Measurements from ENCODE around the gene APBA1.

APBA1 gene

GRCh38 chr9:69696802-69697201, 24.6 kb upstream of the APBA1 start:
- no peaks in the 10 kb centered on the region for H3K36me3 ChIP-seq (ENCODE audit: control insufficient read depth, low read length)
- no peaks in the 10 kb centered on the region for H3K9me3 ChIP-seq (ENCODE audit: control insufficient read depth, insufficient read depth, low read length)
- H3K4me3 ChIP-seq (ENCODE audit: low read length), result no peak overlapping the region
- no peaks in the 10 kb centered on the region for H3F3A ChIP-seq (ENCODE audit: control insufficient read depth, insufficient read depth)
- H3K4me1 ChIP-seq (ENCODE audit: control insufficient read depth, low read length), result no peaks in the 10 kb centered on the region
- TF ChIP-seq EZH2phosphoT487 (IDR thresholded peaks at IDR 0.05; ENCODE audit: borderline replicate concordance, low read length) (no peak), CTCF (IDR thresholded peaks at IDR 0.05; ENCODE audit: low read depth, low read length, poor library complexity, severe bottlenecking) (no peak)
- H3K27ac ChIP-seq (ENCODE audit: low read depth, low read length), result no peak overlapping the region
- H3K4me2 ChIP-seq (ENCODE audit: low read length), result no peak overlapping the region
- no peaks in the 10 kb centered on the region for H3K9me2 ChIP-seq (replicated peaks; ENCODE audit: control insufficient read depth, low read length)
- H4K20me1 ChIP-seq (ENCODE audit: control insufficient read depth, insufficient read depth, low read depth, low read length), result no peaks in the 10 kb centered on the region
- H3K27me3 ChIP-seq (ENCODE audit: control insufficient read depth, low read length), result no peaks in the 10 kb centered on the region
- H3K79me2 ChIP-seq (ENCODE audit: control insufficient read depth, low read length), result no peaks in the 10 kb centered on the region

GRCh38 chr9:69689991-69690538, 17.9 kb upstream of the APBA1 start:
- no peaks in the 10 kb centered on the region for H3F3A ChIP-seq (ENCODE audit: control insufficient read depth, insufficient read depth)
- H3K9me3 ChIP-seq (ENCODE audit: control insufficient read depth, insufficient read depth, low read length), result no peaks in the 10 kb centered on the region
- no peak overlapping the region for H3K4me3 ChIP-seq (ENCODE audit: low read length)
- TF ChIP-seq CTCF (IDR thresholded peaks at IDR 0.05; ENCODE audit: low read depth, low read length, poor library complexity, severe bottlenecking) (no peak), EZH2phosphoT487 (IDR thresholded peaks at IDR 0.05; ENCODE audit: borderline replicate concordance, low read length) (no peak)
- no peaks in the 10 kb centered on the region for H3K36me3 ChIP-seq (ENCODE audit: control insufficient read depth, low read length)
- no peaks in the 10 kb centered on the region for H4K20me1 ChIP-seq (ENCODE audit: control insufficient read depth, insufficient read depth, low read depth, low read length)
- no peaks in the 10 kb centered on the region for H3K4me1 ChIP-seq (ENCODE audit: control insufficient read depth, low read length)
- H3K79me2 ChIP-seq (ENCODE audit: control insufficient read depth, low read length), result no peaks in the 10 kb centered on the region
- peaks cover 5% of the 10 kb centered on the region; the same call in 1 of the 2 replicates for H3K27me3 ChIP-seq (ENCODE audit: control insufficient read depth, low read length)
- no peaks in the 10 kb centered on the region for H3K9me2 ChIP-seq (replicated peaks; ENCODE audit: control insufficient read depth, low read length)
- no peak overlapping the region for H3K27ac ChIP-seq (ENCODE audit: low read depth, low read length)
- H3K4me2 ChIP-seq (ENCODE audit: low read length), result no peak overlapping the region

DNA sequence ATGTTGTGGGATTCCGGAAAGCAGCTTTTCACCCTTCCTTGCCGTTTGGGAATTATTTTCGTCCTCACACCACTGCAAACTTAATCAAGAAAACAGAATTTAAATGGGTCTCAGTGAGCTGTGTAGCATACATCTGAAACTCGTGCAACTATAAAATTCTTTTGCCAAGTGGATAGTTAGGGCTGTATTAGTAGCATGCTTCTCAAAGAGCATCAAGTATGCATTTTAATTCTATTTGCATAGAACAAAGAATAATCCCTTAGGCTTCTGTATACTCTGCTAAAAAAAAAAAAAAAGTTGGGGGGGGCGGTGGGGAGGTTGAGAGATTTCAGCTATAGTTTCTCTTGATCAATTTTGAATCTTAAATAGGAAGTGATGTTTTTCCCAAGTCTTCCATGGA, 11.8 kb upstream of the APBA1 start:
- Histone ChIP-seq H3K79me2 (ENCODE audit: control insufficient read depth, low read length) (no peaks in the 10 kb centered on the region), H3K4me3 (ENCODE audit: low read length) (no peak overlapping the region), H3K4me1 (ENCODE audit: control insufficient read depth, low read length) (no peaks in the 10 kb centered on the region), H3F3A (ENCODE audit: control insufficient read depth, insufficient read depth) (no peaks in the 10 kb centered on the region), H3K27me3 (ENCODE audit: control insufficient read depth, low read length) (no peaks in the 10 kb centered on the region), H3K36me3 (ENCODE audit: control insufficient read depth, low read length) (no peaks in the 10 kb centered on the region), H3K27ac (ENCODE audit: low read depth, low read length) (no peak overlapping the region), H3K9me3 (ENCODE audit: control insufficient read depth, insufficient read depth, low read length) (no peaks in the 10 kb centered on the region), H4K20me1 (ENCODE audit: control insufficient read depth, insufficient read depth, low read depth, low read length) (no peaks in the 10 kb centered on the region), H3K4me2 (ENCODE audit: low read length) (no peak overlapping the region), H3K9me2 (replicated peaks; ENCODE audit: control insufficient read depth, low read length) (no peaks in the 10 kb centered on the region)
- TF ChIP-seq EZH2phosphoT487 (IDR thresholded peaks at IDR 0.05; ENCODE audit: borderline replicate concordance, low read length) (no peak), CTCF (IDR thresholded peaks at IDR 0.05; ENCODE audit: low read depth, low read length, poor library complexity, severe bottlenecking) (no peak)
